IMR-90 (cell line): ENCODE data around the gene TMCO2. TPM values are rescaled to one million over a fixed set of nuclear protein-coding genes. Genes with fewer than 3 reads are reported as not detected.

Experiments
- ATAC-seq: fragments of 200-7000 bp; cut with Tn5 transposase; 2 replicates; pipeline ENCODE4 v1.9.1; 2020; ENCODE audit warnings: low read depth, mild to moderate bottlenecking, moderate library complexity
- BruUV-seq: library from RNA; stranded (reverse); fragments of 400-500 nt; replicated peaks from 2 replicates; lab custom pipeline; 2021; lab: Mats Ljungman, UMichigan
- CTCF ChIA-PET: fragments of 300-600 bp; formaldehyde crosslinking; extraction: SDS; loops from one replicate; lab custom pipeline; 2021; ENCODE audit warnings: antibody characterized with exemption; lab: Yijun Ruan, JAX
- POLR2A ChIA-PET: fragments of 300-600 bp; sonication (Branson Sonifier 250); formaldehyde crosslinking; loops from one replicate; lab custom pipeline; 2022; ENCODE audit warnings: antibody characterized with exemption; ENCODE audit not compliant: unreplicated experiment; lab: Charles Lee
- DNase-seq: peaks from one replicate; pipeline ENCODE4 v3.0.0; 2013
- H2AFZ ChIP-seq: replicated peaks from 2 replicates; pipeline ENCODE3; 2013; ENCODE audit warnings: low read length, mild to moderate bottlenecking; ENCODE audit not compliant: poor library complexity
- H2AK5ac ChIP-seq: 2 replicates; pipeline ENCODE4 v1.6.1; 2013; ENCODE audit warnings: low read depth, low read length, inconsistent platforms
- H2AK9ac ChIP-seq: replicated peaks from 2 replicates; pipeline ENCODE3; 2013; ENCODE audit warnings: mild to moderate bottlenecking, low read depth, low read length, moderate library complexity; ENCODE audit not compliant: poor library complexity
- H2BK120ac ChIP-seq: 2 replicates; pipeline ENCODE4 v1.6.1; 2013; ENCODE audit warnings: low read depth, low read length, inconsistent platforms
- H2BK15ac ChIP-seq: 3 replicates; pipeline ENCODE4 v1.6.1; 2013; ENCODE audit warnings: low read depth, low read length, inconsistent platforms
- H2BK20ac ChIP-seq: 2 replicates; pipeline ENCODE4 v1.6.1; 2013; ENCODE audit warnings: low read depth, mild to moderate bottlenecking, inconsistent platforms, low read length, moderate library complexity
- H2BK5ac ChIP-seq: 2 replicates; pipeline ENCODE4 v1.6.1; 2013; ENCODE audit warnings: mild to moderate bottlenecking, low read depth, low read length, inconsistent platforms; ENCODE audit not compliant: poor library complexity, severe bottlenecking
- H3K14ac ChIP-seq: replicated peaks from 2 replicates; pipeline ENCODE4 v1.6.1; 2013; ENCODE audit warnings: low read depth, low read length, inconsistent platforms
- H3K18ac ChIP-seq: 2 replicates; pipeline ENCODE4 v1.6.1; 2013; ENCODE audit warnings: low read depth, low read length, control low read depth
- H3K23ac ChIP-seq: 2 replicates; pipeline ENCODE4 v1.6.1; 2013; ENCODE audit warnings: low read depth, low read length, inconsistent platforms
- H3K27ac ChIP-seq: 2 replicates; pipeline ENCODE4 v1.5.1; 2013; ENCODE audit warnings: mild to moderate bottlenecking, control low read depth, low read length; ENCODE audit not compliant: insufficient read depth
- H3K27me3 ChIP-seq: 2 replicates; pipeline ENCODE4 v1.6.1; 2013; ENCODE audit warnings: low read length; ENCODE audit not compliant: control insufficient read depth, insufficient read depth
- H3K36me3 ChIP-seq: 2 replicates; pipeline ENCODE4 v1.6.1; 2013; ENCODE audit warnings: low read length, mixed read lengths; ENCODE audit not compliant: control insufficient read depth, insufficient read depth
- H3K4ac ChIP-seq: 2 replicates; pipeline ENCODE4 v1.6.1; 2013; ENCODE audit warnings: low read depth, low read length, inconsistent platforms
- H3K4me1 ChIP-seq: 2 replicates; pipeline ENCODE4 v1.6.1; 2013; ENCODE audit warnings: low read length, mixed read lengths; ENCODE audit not compliant: control insufficient read depth, insufficient read depth
- H3K4me2 ChIP-seq: 2 replicates; pipeline ENCODE4 v1.6.1; 2013; ENCODE audit warnings: low read depth, mild to moderate bottlenecking, control low read depth, low read length, moderate library complexity
- H3K4me3 ChIP-seq: 2 replicates; pipeline ENCODE4 v1.5.1; 2013; ENCODE audit warnings: low read depth, mild to moderate bottlenecking, control low read depth, low read length, moderate library complexity; ENCODE audit not compliant: insufficient read depth
- H3K56ac ChIP-seq: 2 replicates; pipeline ENCODE4 v1.6.1; 2013; ENCODE audit warnings: low read length, inconsistent platforms; ENCODE audit not compliant: insufficient read depth; ENCODE audit errors: extremely low read depth
- H3K79me1 ChIP-seq, 2 experiments: 2 replicates each; pipeline ENCODE4 v1.6.1; 2013; ENCODE audit warnings: low read length in 2 of 2, inconsistent platforms in 1 of 2, low read depth in 1 of 2
- H3K9ac ChIP-seq: 2 replicates; pipeline ENCODE4 v1.6.1; 2013; ENCODE audit warnings: low read depth, low read length, control low read depth
- H3K9me1 ChIP-seq: 2 replicates; pipeline ENCODE4 v1.6.1; 2013; ENCODE audit warnings: low read length, inconsistent platforms; ENCODE audit not compliant: insufficient read depth
- H3K9me3 ChIP-seq: 2 replicates; pipeline ENCODE4 v1.6.1; 2013; ENCODE audit warnings: low read length; ENCODE audit not compliant: control insufficient read depth, insufficient read depth
- H4K20me1 ChIP-seq: 2 replicates; pipeline ENCODE4 v1.6.1; 2013; ENCODE audit warnings: low read length, inconsistent platforms; ENCODE audit not compliant: insufficient read depth
- H4K5ac ChIP-seq: 2 replicates; pipeline ENCODE4 v1.6.1; 2013; ENCODE audit warnings: mild to moderate bottlenecking, low read depth, low read length, control low read depth
- H4K8ac ChIP-seq, 2 experiments: 2 replicates each; pipeline ENCODE4 v1.6.1; 2013; ENCODE audit warnings: low read depth in 2 of 2, low read length in 2 of 2, control low read depth in 1 of 2, inconsistent platforms in 1 of 2
- H4K91ac ChIP-seq: 2 replicates; pipeline ENCODE4 v1.6.1; 2013; ENCODE audit warnings: low read depth, low read length, inconsistent platforms; ENCODE audit not compliant: insufficient read depth
- BHLHE40 ChIP-seq: fragments of 150-350 bp; IDR thresholded peaks from 2 replicates; pipeline ENCODE4 v1.6.1; 2016; ENCODE audit warnings: mild to moderate bottlenecking, low read depth, low read length
- CEBPB ChIP-seq: IDR thresholded peaks from 2 replicates; pipeline ENCODE4 v1.6.1; 2012; ENCODE audit warnings: low read depth, low read length, improper control_type of control experiment
- ELK1 ChIP-seq: fragments of 150-350 bp; IDR thresholded peaks from 2 replicates; pipeline ENCODE4 v1.6.1; 2016; ENCODE audit warnings: low read depth, mild to moderate bottlenecking, low read length, moderate library complexity, borderline replicate concordance
- FOS ChIP-seq: fragments of 150-350 bp; IDR thresholded peaks from 2 replicates; pipeline ENCODE4 v1.6.1; 2016; ENCODE audit warnings: low read depth, low read length
- MAFK ChIP-seq: IDR thresholded peaks from 2 replicates; pipeline ENCODE4 v1.6.1; 2012; ENCODE audit warnings: low read depth, low read length, improper control_type of control experiment
- MAZ ChIP-seq: IDR thresholded peaks from 2 replicates; pipeline ENCODE4 v1.6.1; 2012; ENCODE audit warnings: low read depth, mild to moderate bottlenecking, low read length, improper control_type of control experiment, moderate library complexity, borderline replicate concordance
- MXI1 ChIP-seq: IDR thresholded peaks from 2 replicates; pipeline ENCODE4 v1.6.1; 2012; ENCODE audit warnings: low read depth, mild to moderate bottlenecking, low read length, moderate library complexity, borderline replicate concordance
- NFE2L2 ChIP-seq: fragments of 150-350 bp; IDR thresholded peaks from 2 replicates; pipeline ENCODE4 v1.6.1; 2016; ENCODE audit warnings: low read depth, mild to moderate bottlenecking, low read length
- RAD21 ChIP-seq: IDR thresholded peaks from 2 replicates; pipeline ENCODE4 v1.6.1; 2012; ENCODE audit warnings: low read length, improper control_type of control experiment
- RCOR1 ChIP-seq: IDR thresholded peaks from 2 replicates; pipeline ENCODE4 v1.6.1; 2012; ENCODE audit warnings: mild to moderate bottlenecking, low read length, improper control_type of control experiment; ENCODE audit not compliant: insufficient replicate concordance
- SMC3 ChIP-seq: fragments of 150-350 bp; IDR thresholded peaks from 2 replicates; pipeline ENCODE4 v1.6.1; 2016; ENCODE audit warnings: low read depth, mild to moderate bottlenecking, antibody characterized with exemption, low read length, moderate library complexity
- USF2 ChIP-seq: fragments of 150-350 bp; IDR thresholded peaks from 2 replicates; pipeline ENCODE4 v1.6.1; 2017; ENCODE audit warnings: mild to moderate bottlenecking, antibody characterized with exemption, low read length, low read depth
- WGBS, 2 experiments: methylation state at CpG; one replicate each; pipeline versions ENCODE4 v1.1.5 to v1.1.7; 2013; ENCODE audit warnings: missing lambda C conversion rate in 2 of 2; ENCODE audit not compliant: insufficient read length in 1 of 2; ENCODE audit errors: extremely low coverage in 2 of 2; 5-methylcytosine and 5-hydroxymethylcytosine counted together
- dilution Hi-C: fragments of 300-500 bp; cut with HindIII; formaldehyde crosslinking; loops from one replicate; pipeline ENCODE4 v1.14.3; 2018; ENCODE audit warnings: low sequenced_read_pairs; ENCODE audit not compliant: unreplicated experiment
- in situ Hi-C: fragments of 300-500 bp; cut with MboI; formaldehyde crosslinking; loops from 3 replicates; pipeline ENCODE4 v1.14.3; 2019; ENCODE audit warnings: low sequenced_read_pairs, inconsistent platforms, mixed read lengths
- intact Hi-C: fragments of 100-400 bp; cut with micrococcal nuclease; formaldehyde crosslinking; loops from 2 replicates; pipeline ENCODE4 v1.10.0; 2022
- polyA plus RNA-seq, 3 experiments: library from polyadenylated mRNA; depleted of rRNA; stranded (reverse); fragments of >200 nt; gene quantifications; 2 replicates each; pipeline ENCODE4 v1.2.3, GENCODE V29; 2012; ENCODE audit warnings: low replicate concordance in 1 of 3
- total RNA-seq: library from RNA; depleted of rRNA; stranded (reverse); fragments of >200 nt; gene quantifications from 2 replicates; pipeline ENCODE4 v1.2.3, GENCODE V29; 2012
- TF ChIP-seq, protein P1 (sequence below): conservative IDR thresholded peaks from 2 replicates; pipeline ENCODE4 v1.5.1; 2012; ENCODE audit warnings: mild to moderate bottlenecking, low read depth, low read length, improper control_type of control experiment

Gene TMCO2
- total and polyA plus RNA-seq, 2 of the 4 experiments (the other 2 are of a cell fraction): not detected

DNA sequence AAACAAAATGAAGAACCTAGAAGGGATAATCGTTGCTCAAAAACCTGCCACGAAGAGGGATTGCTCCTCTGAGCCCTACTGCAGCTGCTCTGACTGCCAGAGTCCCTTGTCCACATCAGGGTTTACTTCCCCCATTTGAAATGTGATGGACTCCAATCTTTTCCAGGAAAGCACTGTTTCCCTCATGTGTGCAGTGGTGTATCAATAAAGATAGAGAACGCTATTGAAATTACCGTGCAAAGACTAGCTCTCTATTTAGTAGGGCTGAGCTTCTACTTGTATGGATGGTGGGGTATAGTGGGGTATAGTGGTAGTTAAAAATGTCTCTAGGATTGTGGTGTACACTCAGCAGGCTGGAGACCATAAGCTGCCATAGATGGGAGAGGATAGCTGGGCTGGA lies 3.7 kb downstream of the TMCO2 start:
- Histone ChIP-seq H2BK5ac (no peak overlapping the region), H3K79me1 (peaks cover 10 to 15% of the 10 kb centered on the region in 2 experiments), H3K4ac (no peak overlapping the region), H3K18ac (no peak overlapping the region), H3K27ac (no peak overlapping the region), H3K4me3 (no peak overlapping the region), H3K4me1 (no peaks in the 10 kb centered on the region), H3K4me2 (no peak overlapping the region), H4K8ac (no peak overlapping the region), H2AK9ac (no peak overlapping the region), H3K9me3 (no peaks in the 10 kb centered on the region), H3K56ac (no peak overlapping the region), H4K5ac (no peak overlapping the region), H4K20me1 (no peaks in the 10 kb centered on the region), H3K36me3 (peaks cover 1% of the 10 kb centered on the region; the same call in 1 of the 2 replicates), H3K9ac (no peak overlapping the region), H2AK5ac (no peak overlapping the region), H4K91ac (no peak overlapping the region), H3K9me1 (peaks cover 5% of the 10 kb centered on the region; the same call in 1 of the 2 replicates), H3K23ac (no peak overlapping the region), H2BK20ac (no peak overlapping the region), H2BK120ac (no peak overlapping the region), H3K27me3 (no peaks in the 10 kb centered on the region), H3K14ac (no peak overlapping the region), H2BK15ac (no peak overlapping the region), H2AFZ (no peak overlapping the region)
- no peak for ATAC-seq
- intact Hi-C loops (loop anchor here (10.0 kb wide), 1 partner anchor 153 kb away; no protein-coding TSS in a partner anchor), in situ Hi-C loops (no loop called here), dilution Hi-C loops (no loop called here)
- no TSS peak for BruUV-seq
- WGBS, 2 experiments: 100% methylated on average over 2 of the region's 4 CpGs; no CpG with 5 or more reads in 1 of the 2 experiments
- TF ChIP-seq NFE2L2 (no peak), CEBPB (no peak), ELK1 (no peak), SMC3 (no peak), MXI1 (no peak), BHLHE40 (no peak), USF2 (no peak), MAFK (no peak), MAZ (no peak), FOS (no peak), RAD21 (no peak), RCOR1 (no peak)
- TF ChIP-seq, protein P1, sequence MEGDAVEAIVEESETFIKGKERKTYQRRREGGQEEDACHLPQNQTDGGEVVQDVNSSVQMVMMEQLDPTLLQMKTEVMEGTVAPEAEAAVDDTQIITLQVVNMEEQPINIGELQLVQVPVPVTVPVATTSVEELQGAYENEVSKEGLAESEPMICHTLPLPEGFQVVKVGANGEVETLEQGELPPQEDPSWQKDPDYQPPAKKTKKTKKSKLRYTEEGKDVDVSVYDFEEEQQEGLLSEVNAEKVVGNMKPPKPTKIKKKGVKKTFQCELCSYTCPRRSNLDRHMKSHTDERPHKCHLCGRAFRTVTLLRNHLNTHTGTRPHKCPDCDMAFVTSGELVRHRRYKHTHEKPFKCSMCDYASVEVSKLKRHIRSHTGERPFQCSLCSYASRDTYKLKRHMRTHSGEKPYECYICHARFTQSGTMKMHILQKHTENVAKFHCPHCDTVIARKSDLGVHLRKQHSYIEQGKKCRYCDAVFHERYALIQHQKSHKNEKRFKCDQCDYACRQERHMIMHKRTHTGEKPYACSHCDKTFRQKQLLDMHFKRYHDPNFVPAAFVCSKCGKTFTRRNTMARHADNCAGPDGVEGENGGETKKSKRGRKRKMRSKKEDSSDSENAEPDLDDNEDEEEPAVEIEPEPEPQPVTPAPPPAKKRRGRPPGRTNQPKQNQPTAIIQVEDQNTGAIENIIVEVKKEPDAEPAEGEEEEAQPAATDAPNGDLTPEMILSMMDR: no peak
- DNase-seq: no peak
- CTCF ChIA-PET: no interaction called here
- POLR2A ChIA-PET: no interaction called here
